ENCODE results near the gene TBC1D2. TPM values are rescaled to one million over a fixed set of nuclear protein-coding genes. Genes with fewer than 3 reads are reported as not detected.

The TBC1D2 gene
- total RNA-seq, 4 donors from 2014 or later: 29.9 to 61.8 (median 41.0) TPM

GRCh38 chr9:98259791-98260190 lies 4.3 kb upstream of the TBC1D2 start:
- H3K36me3 ChIP-seq: no peaks in the 10 kb centered on the region
- no peaks in the 10 kb centered on the region for H3K9me3 ChIP-seq
- H3K27me3 ChIP-seq: no peaks in the 10 kb centered on the region
- H3K4me1 ChIP-seq: peaks cover 0 to 16% (median under 1%) of the 10 kb centered on the region in 4 donors
- no peak overlapping the region for H3K27ac ChIP-seq
- H3K4me3 ChIP-seq: no peak overlapping the region
- 78 to 82% methylated on average over 3 of the region's 3 CpGs for WGBS, 2 donors
- no peak for DNase-seq (ENCODE audit: low spot score in 2 of 2)
- no peak for TF ChIP-seq EP300 (IDR thresholded peaks at IDR 0.05)

GRCh38 chr9:98256756-98257155 lies 1.3 kb upstream of the TBC1D2 start:
- WGBS, 2 donors: 8 to 13% methylated on average over 12 of the region's 12 CpGs
- no peak for DNase-seq (ENCODE audit: low spot score in 2 of 2)

GRCh38 chr9:98255061-98255577 lies 330 bp downstream of the TBC1D2 start:
- peaks cover 0 to 50% (median 9%) of the 10 kb centered on the region in 4 donors for H3K4me1 ChIP-seq
- H3K36me3 ChIP-seq: peaks cover 0 to 19% (median 0%) of the 10 kb centered on the region in 3 donors
- H3K27ac ChIP-seq: peak overlapping the region; percentile 89 to 96 (median 92)
- no peaks in the 10 kb centered on the region for H3K9me3 ChIP-seq
- 0 to 2% methylated on average over 21 to 29 of the region's 36 CpGs for WGBS, 2 donors
- H3K4me3 ChIP-seq: peak overlapping the region; percentile 64 to 93 (median 76)
- H3K27me3 ChIP-seq: no peaks in the 10 kb centered on the region
- TF ChIP-seq CTCF (IDR thresholded peaks at IDR 0.05) (no peak), EP300 (IDR thresholded peaks at IDR 0.05) (no peak), POLR2A (IDR thresholded peaks at IDR 0.05) (no peak)
- no peak for DNase-seq (ENCODE audit: low spot score in 2 of 2)

More at GRCh38 chr9:98256756-98257155, 1.3 kb upstream of the TBC1D2 start:
- Histone ChIP-seq H3K4me3 (peak overlapping the region; percentile 64 to 93 (median 76)), H3K4me1 (peaks cover 0 to 39% (median 9%) of the 10 kb centered on the region in 4 donors), H3K36me3 (peaks cover 0 to 5% (median 0%) of the 10 kb centered on the region in 3 donors), H3K9me3 (no peaks in the 10 kb centered on the region), H3K27me3 (no peaks in the 10 kb centered on the region), H3K27ac (peak overlapping the region; percentile 89 to 96 (median 92))
- no peak for TF ChIP-seq EP300 (IDR thresholded peaks at IDR 0.05)
- no peak for TF ChIP-seq POLR2A (IDR thresholded peaks at IDR 0.05)
- TF ChIP-seq CTCF (IDR thresholded peaks at IDR 0.05): no peak

- peaks cover 0 to 56% (median 9%) of the 10 kb centered on the region in 4 donors for H3K4me1 ChIP-seq
- 45 to 50% methylated on average over 5 of the region's 5 CpGs for WGBS, 2 donors
- H3K36me3 ChIP-seq: peaks cover 0 to 25% (median 0%) of the 10 kb centered on the region in 3 donors
- H3K9me3 ChIP-seq: no peaks in the 10 kb centered on the region
- H3K4me3 ChIP-seq: peak overlapping the region; percentile 64 to 93 (median 76)
- H3K27ac ChIP-seq: peak overlapping the region in 3 of 4 donors; percentile 92 to 96 (median 93)
- no peaks in the 10 kb centered on the region for H3K27me3 ChIP-seq
- DNase-seq (ENCODE audit: low spot score in 2 of 2): no peak
- no peak for TF ChIP-seq EP300 (IDR thresholded peaks at IDR 0.05)
- no peak for TF ChIP-seq CTCF (IDR thresholded peaks at IDR 0.05)
- no peak for TF ChIP-seq POLR2A (IDR thresholded peaks at IDR 0.05)
These were observed 1.0 kb downstream of the TBC1D2 start for GRCh38 chr9:98254228-98255060.

GRCh38 chr9:98253565-98253964 lies 1.9 kb downstream of the TBC1D2 start:
- no peak for DNase-seq (ENCODE audit: low spot score in 2 of 2)
- Histone ChIP-seq H3K4me3 (peak overlapping the region in 1 of 4 donors; percentile 64), H3K4me1 (peaks cover 0 to 62% (median 11%) of the 10 kb centered on the region in 4 donors), H3K27ac (peak overlapping the region in 1 of 4 donors; percentile 34), H3K36me3 (peaks cover 0 to 31% (median 0%) of the 10 kb centered on the region in 3 donors), H3K9me3 (no peaks in the 10 kb centered on the region), H3K27me3 (no peaks in the 10 kb centered on the region)
- TF ChIP-seq POLR2A (IDR thresholded peaks at IDR 0.05) (no peak), EP300 (IDR thresholded peaks at IDR 0.05) (no peak), CTCF (IDR thresholded peaks at IDR 0.05) (no peak)
- 88% methylated on average over 3 of the region's 3 CpGs for WGBS, 2 donors
